ENCODE data around the gene SRP14.
"Not testable (repeated sequence)": the region's sequence is repeated elsewhere in the genome, so short reads cannot be mapped to it uniquely, and the experiment has no call there.

Gene SRP14

GRCh38 chr15:40038638-40039543 is at the start of gene SRP14:
Gene SRP14 (minus strand): TSS chr15:40039181. CDS start chr15:40039116, 65 bp downstream.
- DNase-seq: peak; percentile 90 to 91

GRCh38 chr15:40087991-40088928 is 49.3 kb upstream of the SRP14 start:
- DNase-seq: no peak

- DNase-seq: no peak
These were observed 48.3 kb upstream of the SRP14 start for GRCh38 chr15:40087068-40087810.

GRCh38 chr15:40085266-40085665 is 46.3 kb upstream of the SRP14 start:
- DNase-seq: no peak

- DNase-seq: no peak
These were observed 45.7 kb upstream of the SRP14 start for GRCh38 chr15:40084650-40085049.

- no peak for DNase-seq
These were observed 43.4 kb upstream of the SRP14 start for GRCh38 chr15:40082195-40082883.

- DNase-seq: no peak
These were observed 42.8 kb upstream of the SRP14 start for GRCh38 chr15:40081691-40082194.

GRCh38 chr15:40080847-40081246 is 41.9 kb upstream of the SRP14 start:
- no peak for DNase-seq

GRCh38 chr15:40080104-40080503 is 41.1 kb upstream of the SRP14 start:
- DNase-seq: no peak

- DNase-seq: no peak
These were observed 40.5 kb upstream of the SRP14 start for GRCh38 chr15:40079456-40079855.

GRCh38 chr15:40075298-40076044 is 36.5 kb upstream of the SRP14 start:
- DNase-seq: no peak

- not testable (repeated sequence) for DNase-seq
These were observed 35.7 kb upstream of the SRP14 start for GRCh38 chr15:40074656-40075055.

- DNase-seq: not testable (repeated sequence)
These were observed 34.9 kb upstream of the SRP14 start for GRCh38 chr15:40073716-40074490.

GRCh38 chr15:40072216-40072990 is 33.4 kb upstream of the SRP14 start:
- DNase-seq: no peak

- no peak for DNase-seq
These were observed 31.7 kb upstream of the SRP14 start for GRCh38 chr15:40070608-40071218.

- no peak for DNase-seq
These were observed 31.2 kb upstream of the SRP14 start for GRCh38 chr15:40070166-40070557.

GRCh38 chr15:40069178-40070165 is 30.5 kb upstream of the SRP14 start:
- no peak for DNase-seq

Data from activated CD4-positive, alpha-beta T cell treated with anti-CD3 and anti-CD28 coated beads, Interleukin-2, amount 50 U/mL, for 4 hours (primary cell).